GM12878 (cell line): ENCODE data around the gene CFHR2.
"Not testable (repeated sequence)": the region's sequence is repeated elsewhere in the genome, so short reads cannot be mapped to it uniquely, and the experiment has no call there.

Source experiments
- CHD1 ChIP-seq: IDR thresholded peaks from 2 replicates; pipeline ENCODE4 v1.6.1; 2012; ENCODE audit warnings: low read depth, low read length, improper control_type of control experiment
- CHD2 ChIP-seq: IDR thresholded peaks from 2 replicates; pipeline ENCODE4 v1.6.1; 2011; ENCODE audit warnings: low read depth, low read length, improper control_type of control experiment, borderline replicate concordance
- CREM ChIP-seq: IDR thresholded peaks from 2 replicates; pipeline ENCODE4 v1.6.1; 2014; ENCODE audit warnings: antibody characterized with exemption, low read depth
- PAX5 ChIP-seq: IDR thresholded peaks from 2 replicates; pipeline ENCODE4 v1.6.1; 2011; ENCODE audit warnings: low read depth, low read length, borderline replicate concordance
- POLR2AphosphoS5 ChIP-seq: IDR thresholded peaks from 2 replicates; pipeline ENCODE4 v1.6.1; 2011; ENCODE audit warnings: mild to moderate bottlenecking, low read length, inconsistent platforms
- RFX5 ChIP-seq: IDR thresholded peaks from 2 replicates; pipeline ENCODE4 v1.6.1; 2011; ENCODE audit warnings: low read depth, low read length, improper control_type of control experiment
- SIX5 ChIP-seq: IDR thresholded peaks from 2 replicates; pipeline ENCODE4 v1.6.1; 2011; ENCODE audit warnings: mild to moderate bottlenecking, low read depth, low read length, moderate library complexity; ENCODE audit not compliant: severe bottlenecking
- SMARCA5 ChIP-seq: fragments of 450-650 bp; IDR thresholded peaks from 2 replicates; pipeline ENCODE4 v1.6.1; 2017; ENCODE audit warnings: mild to moderate bottlenecking
- SMC3 ChIP-seq: IDR thresholded peaks from 2 replicates; pipeline ENCODE4 v1.6.1; 2011; ENCODE audit warnings: low read length, improper control_type of control experiment, borderline replicate concordance
- TF ChIP-seq, protein P1 (sequence below), 3 experiments: IDR thresholded peaks in 2 of 3; conservative IDR thresholded peaks in 1 of 3; 2 replicates each; pipeline ENCODE4 v1.5.1; 2011; ENCODE audit warnings: low read depth in 3 of 3, low read length in 3 of 3, mild to moderate bottlenecking in 3 of 3, control low read depth in 2 of 3, moderate library complexity in 2 of 3, inconsistent platforms in 1 of 3, mixed read lengths in 1 of 3; ENCODE audit not compliant: control insufficient read depth in 2 of 3, insufficient read depth in 1 of 3; ENCODE audit errors: extremely low read depth in 1 of 3
- TF ChIP-seq, protein P2 (sequence below): IDR thresholded peaks from 2 replicates; pipeline ENCODE4 v1.6.1; 2012; ENCODE audit warnings: low read depth, low read length, improper control_type of control experiment

DNA sequence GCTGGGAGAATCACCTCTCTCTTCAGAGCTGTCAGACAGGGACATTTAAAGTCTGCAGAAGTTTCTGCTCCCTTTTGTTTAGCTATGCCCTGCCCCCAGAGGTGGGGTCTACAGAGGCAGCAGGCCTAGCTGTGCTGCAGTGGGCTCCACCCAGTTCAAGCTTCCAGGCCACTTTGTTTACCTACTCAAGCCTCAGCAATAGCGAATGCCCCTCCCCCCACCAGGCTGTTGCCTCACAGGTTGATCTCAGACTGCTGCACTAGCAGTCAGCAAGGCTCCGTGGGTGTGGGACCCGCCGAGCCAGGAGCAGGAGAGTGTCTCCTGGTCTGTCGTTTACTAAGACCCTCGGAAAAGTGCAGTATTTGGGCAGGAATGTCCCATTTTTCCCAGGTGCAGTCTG lies 2.1 kb upstream of the CFHR2 start:
- not testable (repeated sequence) for TF ChIP-seq SMARCA5, CREM, SMC3, PAX5, CHD2, RFX5, SIX5, CHD1, POLR2AphosphoS5
- TF ChIP-seq, protein P1, sequence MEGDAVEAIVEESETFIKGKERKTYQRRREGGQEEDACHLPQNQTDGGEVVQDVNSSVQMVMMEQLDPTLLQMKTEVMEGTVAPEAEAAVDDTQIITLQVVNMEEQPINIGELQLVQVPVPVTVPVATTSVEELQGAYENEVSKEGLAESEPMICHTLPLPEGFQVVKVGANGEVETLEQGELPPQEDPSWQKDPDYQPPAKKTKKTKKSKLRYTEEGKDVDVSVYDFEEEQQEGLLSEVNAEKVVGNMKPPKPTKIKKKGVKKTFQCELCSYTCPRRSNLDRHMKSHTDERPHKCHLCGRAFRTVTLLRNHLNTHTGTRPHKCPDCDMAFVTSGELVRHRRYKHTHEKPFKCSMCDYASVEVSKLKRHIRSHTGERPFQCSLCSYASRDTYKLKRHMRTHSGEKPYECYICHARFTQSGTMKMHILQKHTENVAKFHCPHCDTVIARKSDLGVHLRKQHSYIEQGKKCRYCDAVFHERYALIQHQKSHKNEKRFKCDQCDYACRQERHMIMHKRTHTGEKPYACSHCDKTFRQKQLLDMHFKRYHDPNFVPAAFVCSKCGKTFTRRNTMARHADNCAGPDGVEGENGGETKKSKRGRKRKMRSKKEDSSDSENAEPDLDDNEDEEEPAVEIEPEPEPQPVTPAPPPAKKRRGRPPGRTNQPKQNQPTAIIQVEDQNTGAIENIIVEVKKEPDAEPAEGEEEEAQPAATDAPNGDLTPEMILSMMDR (IDR thresholded peaks at IDR 0.05 in 2 of 3, conservative IDR thresholded peaks at IDR 0.05 in 1 of 3; ENCODE audit: control insufficient read depth in 2 of 3, extremely low read depth in 1 of 3, insufficient read depth in 1 of 3, low read depth in 3 of 3, low read length in 3 of 3): not testable (repeated sequence)
- TF ChIP-seq, protein P2, sequence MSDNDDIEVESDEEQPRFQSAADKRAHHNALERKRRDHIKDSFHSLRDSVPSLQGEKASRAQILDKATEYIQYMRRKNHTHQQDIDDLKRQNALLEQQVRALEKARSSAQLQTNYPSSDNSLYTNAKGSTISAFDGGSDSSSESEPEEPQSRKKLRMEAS: not testable (repeated sequence)
